GM06990 (cell line): ENCODE measurements around the gene MMP8.

ENCODE experiments used
- DNase-seq: peaks from one replicate; pipeline ENCODE4 v3.0.0-alpha.2; 2011; ENCODE audit not compliant: insufficient read length; ENCODE audit errors: extremely low read depth
- H3K27me3 ChIP-seq: replicated peaks from 2 replicates; pipeline ENCODE4 v1.6.0; 2011; ENCODE audit warnings: low read length; ENCODE audit not compliant: control insufficient read depth, insufficient read depth
- H3K36me3 ChIP-seq: 2 replicates; pipeline ENCODE4 v1.5.1; 2011; ENCODE audit warnings: low read length; ENCODE audit not compliant: control insufficient read depth, insufficient read depth
- H3K4me3 ChIP-seq: replicated peaks from 2 replicates; pipeline ENCODE4 v1.5.1; 2011; ENCODE audit warnings: low read depth, mild to moderate bottlenecking, control low read depth, low read length
- TF ChIP-seq, protein P1 (sequence below): IDR thresholded peaks from 2 replicates; pipeline ENCODE4 v1.5.1; 2011; ENCODE audit warnings: low read length, control low read depth, mild to moderate bottlenecking, inconsistent platforms; ENCODE audit not compliant: insufficient read depth, poor library complexity, severe bottlenecking

Gene MMP8

DNA sequence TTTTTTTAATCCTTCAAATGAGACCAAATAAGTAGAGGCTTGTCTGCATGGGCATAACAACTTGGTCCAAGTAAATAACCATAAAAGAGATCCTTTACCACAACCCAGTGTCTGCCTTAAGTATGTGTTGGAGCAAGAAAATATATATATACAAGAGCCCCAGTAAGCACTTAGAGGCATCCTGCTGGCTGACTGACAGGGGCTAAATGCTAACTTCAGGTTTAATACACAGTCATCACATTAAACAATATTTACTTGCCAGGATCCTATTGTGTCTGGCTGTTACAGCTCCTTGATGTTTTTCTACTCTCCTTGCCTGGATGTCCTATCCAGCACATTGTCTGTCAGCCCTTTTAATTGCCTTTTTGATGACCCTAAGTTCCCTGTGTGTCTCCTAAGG lies 62.1 kb downstream of the MMP8 start:
- DNase-seq, result no peak
- no peaks in the 10 kb centered on the region for H3K36me3 ChIP-seq
- TF ChIP-seq, protein P1, sequence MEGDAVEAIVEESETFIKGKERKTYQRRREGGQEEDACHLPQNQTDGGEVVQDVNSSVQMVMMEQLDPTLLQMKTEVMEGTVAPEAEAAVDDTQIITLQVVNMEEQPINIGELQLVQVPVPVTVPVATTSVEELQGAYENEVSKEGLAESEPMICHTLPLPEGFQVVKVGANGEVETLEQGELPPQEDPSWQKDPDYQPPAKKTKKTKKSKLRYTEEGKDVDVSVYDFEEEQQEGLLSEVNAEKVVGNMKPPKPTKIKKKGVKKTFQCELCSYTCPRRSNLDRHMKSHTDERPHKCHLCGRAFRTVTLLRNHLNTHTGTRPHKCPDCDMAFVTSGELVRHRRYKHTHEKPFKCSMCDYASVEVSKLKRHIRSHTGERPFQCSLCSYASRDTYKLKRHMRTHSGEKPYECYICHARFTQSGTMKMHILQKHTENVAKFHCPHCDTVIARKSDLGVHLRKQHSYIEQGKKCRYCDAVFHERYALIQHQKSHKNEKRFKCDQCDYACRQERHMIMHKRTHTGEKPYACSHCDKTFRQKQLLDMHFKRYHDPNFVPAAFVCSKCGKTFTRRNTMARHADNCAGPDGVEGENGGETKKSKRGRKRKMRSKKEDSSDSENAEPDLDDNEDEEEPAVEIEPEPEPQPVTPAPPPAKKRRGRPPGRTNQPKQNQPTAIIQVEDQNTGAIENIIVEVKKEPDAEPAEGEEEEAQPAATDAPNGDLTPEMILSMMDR, result no peak
- no peak overlapping the region for H3K4me3 ChIP-seq
- H3K27me3 ChIP-seq, result no peaks in the 10 kb centered on the region; the same call in none of the 2 replicates
